HG02981 (cell line): ENCODE data around the gene PXDN.

ENCODE experiments used
- ATAC-seq: cut with Tn5 transposase; IDR thresholded peaks from one replicate; pipeline ENCODE4 v1.9.1; 2021; ENCODE audit warnings: mild to moderate bottlenecking, moderate library complexity; ENCODE audit not compliant: unreplicated experiment

PXDN gene

GRCh38 chr2:1651121-1652033 is 92.9 kb downstream of the PXDN start:
- no peak for ATAC-seq

- ATAC-seq = no peak
Measured at GRCh38 chr2:1650085-1650872, 94.0 kb downstream of the PXDN start.

GRCh38 chr2:1649103-1650084 is 94.9 kb downstream of the PXDN start:
- ATAC-seq = no peak

GRCh38 chr2:1648241-1649102 is 95.8 kb downstream of the PXDN start:
- ATAC-seq = no peak

GRCh38 chr2:1647417-1648240 is 96.7 kb downstream of the PXDN start:
- ATAC-seq = no peak

GRCh38 chr2:1645761-1646476 is 98.4 kb downstream of the PXDN start:
- no peak for ATAC-seq

GRCh38 chr2:1644427-1644826 is 99.9 kb downstream of the PXDN start:
- ATAC-seq = no peak

- ATAC-seq = no peak
Measured at GRCh38 chr2:1642993-1643619, 101.2 kb downstream of the PXDN start.

GRCh38 chr2:1642066-1642861 is 102.1 kb downstream of the PXDN start:
- ATAC-seq = no peak

GRCh38 chr2:1641523-1641922 is 102.8 kb downstream of the PXDN start:
- no peak for ATAC-seq

- ATAC-seq = no peak
Measured at GRCh38 chr2:1640301-1641135, 103.8 kb downstream of the PXDN start.

GRCh38 chr2:1639086-1639858 is 105.0 kb downstream of the PXDN start:
- no peak for ATAC-seq

GRCh38 chr2:1638281-1638860 is 105.9 kb downstream of the PXDN start:
- no peak for ATAC-seq

GRCh38 chr2:1636791-1637415 is 107.4 kb downstream of the PXDN start:
- ATAC-seq = no peak

- ATAC-seq = no peak
Measured at GRCh38 chr2:1635823-1636222, 108.5 kb downstream of the PXDN start.
